Sigmoid colon (tissue), 7 donors: Measurements from ENCODE around the gene PSMD3. TPM values are rescaled to one million over a fixed set of nuclear protein-coding genes. Genes with fewer than 3 reads are reported as not detected.

Experiments used
- DNase-seq: peaks from one replicate; pipeline ENCODE4 v3.0.0-alpha.2; 2019
- H3K27ac ChIP-seq, 4 donors: fragments of 200-600 bp; sonication (generic); one replicate each; pipeline ENCODE4 v1.5.1; 2016 to 2019; ENCODE audit warnings: mild to moderate bottlenecking in 1 of 4
- H3K27me3 ChIP-seq, 3 donors: fragments of 200-600 bp; sonication (generic); one replicate each; pipeline ENCODE4 v1.5.1; 2019; ENCODE audit warnings: mild to moderate bottlenecking in 1 of 3
- H3K36me3 ChIP-seq, 4 donors: fragments of 200-600 bp; sonication (generic); one replicate each; pipeline ENCODE4 v1.5.1; 2016 to 2019
- H3K4me1 ChIP-seq, 4 donors: fragments of 200-600 bp; sonication (generic); one replicate each; pipeline ENCODE4 v1.5.1; 2017 to 2019
- H3K4me3 ChIP-seq, 4 donors: fragments of 200-600 bp; sonication (generic); one replicate each; pipeline ENCODE4 v1.5.1; 2017 to 2019; ENCODE audit warnings: mild to moderate bottlenecking in 2 of 4, moderate library complexity in 1 of 4
- H3K9me3 ChIP-seq, 4 donors: fragments of 200-600 bp in 3 of 4; sonication (generic) in 3 of 4; one replicate each; pipeline versions ENCODE4 v1.5.1 to v1.6.1; 2013 to 2019
- EP300 ChIP-seq, 4 donors: sonication (generic); formaldehyde crosslinking; IDR thresholded peaks; one replicate each; pipeline ENCODE4 v1.6.1; 2017; ENCODE audit warnings: antibody characterized with exemption in 4 of 4
- POLR2A ChIP-seq, 2 donors: fragments of 450-650 bp; IDR thresholded peaks; one replicate each; pipeline ENCODE4 v1.6.1; 2016; ENCODE audit warnings: antibody characterized with exemption in 2 of 2, mild to moderate bottlenecking in 2 of 2, moderate library complexity in 2 of 2
- POLR2AphosphoS5 ChIP-seq, 4 donors: sonication (generic); formaldehyde crosslinking; IDR thresholded peaks; one replicate each; pipeline ENCODE4 v1.6.1; 2017; ENCODE audit warnings: antibody characterized with exemption in 4 of 4
- WGBS, 2 donors: extraction: QIAGEN DNeasy Blood & Tissue Kit; methylation state at CpG; one replicate each; pipeline ENCODE4 v1.1.7; 2013; 5-methylcytosine and 5-hydroxymethylcytosine counted together
- intact Hi-C: fragments of 100-400 bp; cut with DNase I; formaldehyde crosslinking; loops from one replicate; pipeline ENCODE4 v1.15.1; 2023
- polyA plus RNA-seq, 3 donors: library from polyadenylated mRNA; stranded (reverse); fragments of 200-250 nt; gene quantifications; one replicate each; pipeline ENCODE4 v1.2.3, GENCODE V29; 2013
- total RNA-seq, 4 donors: library from RNA; depleted of rRNA; stranded (reverse); fragments of >200 nt; gene quantifications; one replicate each; pipeline ENCODE4 v1.1.0, GENCODE V29; 2016
- TF ChIP-seq, protein P1 (sequence below), 4 experiments: fragments of 450-650 bp in 3 of 4; fragments of 200-600 bp in 1 of 4; IDR thresholded peaks; one replicate each; pipeline ENCODE4 v1.5.1; 2016 to 2019; ENCODE audit warnings: antibody characterized with exemption in 4 of 4, mild to moderate bottlenecking in 3 of 4, moderate library complexity in 2 of 4
- donor health status: healthy with polysubstance abuse.
- donor health status: Bipolar disorder and iron deficiency.
- donor health status: healthy.

PSMD3 gene
- total and polyA plus RNA-seq, 7 donors: 53.2 to 112 (median 66.7) TPM

DNA sequence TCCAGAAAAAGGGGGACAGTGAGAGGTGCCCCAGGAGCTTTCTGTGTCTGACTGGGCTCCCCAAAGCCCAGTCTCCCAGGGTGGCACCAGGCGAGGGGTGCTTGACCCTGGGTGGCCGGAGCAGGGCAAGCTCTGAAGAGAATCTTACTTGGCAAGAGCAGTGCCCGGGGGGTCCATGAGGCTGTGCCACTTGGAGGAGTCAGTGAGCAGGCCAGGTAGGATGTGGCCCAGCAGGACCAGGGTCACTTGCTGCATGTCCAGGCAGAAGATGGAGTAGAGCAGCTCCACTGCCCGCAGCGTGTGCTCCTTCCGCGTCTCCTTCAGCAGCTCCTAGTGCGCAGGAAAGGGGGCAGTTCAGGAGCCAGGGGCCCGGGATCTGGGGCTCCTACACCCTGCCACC, 41.9 kb downstream of the PSMD3 start:
- WGBS, 2 donors: 92 to 96% methylated on average over 9 of the region's 9 CpGs
- H3K4me1 ChIP-seq: peaks cover 0 to 65% (median 55%) of the 10 kb centered on the region in 4 donors
- H3K4me3 ChIP-seq: no peak overlapping the region
- H3K9me3 ChIP-seq: no peaks in the 10 kb centered on the region
- H3K27ac ChIP-seq: peak overlapping the region in 2 of 4 donors; percentile 54 to 67
- DNase-seq: no peak
- H3K36me3 ChIP-seq: peaks cover 10 to 67% (median 24%) of the 10 kb centered on the region in 4 donors
- H3K27me3 ChIP-seq: no peaks in the 10 kb centered on the region
- intact Hi-C loops: no loop called here
- TF ChIP-seq POLR2A (IDR thresholded peaks at IDR 0.05): no peak
- no peak for TF ChIP-seq EP300 (IDR thresholded peaks at IDR 0.05)
- TF ChIP-seq, protein P1, sequence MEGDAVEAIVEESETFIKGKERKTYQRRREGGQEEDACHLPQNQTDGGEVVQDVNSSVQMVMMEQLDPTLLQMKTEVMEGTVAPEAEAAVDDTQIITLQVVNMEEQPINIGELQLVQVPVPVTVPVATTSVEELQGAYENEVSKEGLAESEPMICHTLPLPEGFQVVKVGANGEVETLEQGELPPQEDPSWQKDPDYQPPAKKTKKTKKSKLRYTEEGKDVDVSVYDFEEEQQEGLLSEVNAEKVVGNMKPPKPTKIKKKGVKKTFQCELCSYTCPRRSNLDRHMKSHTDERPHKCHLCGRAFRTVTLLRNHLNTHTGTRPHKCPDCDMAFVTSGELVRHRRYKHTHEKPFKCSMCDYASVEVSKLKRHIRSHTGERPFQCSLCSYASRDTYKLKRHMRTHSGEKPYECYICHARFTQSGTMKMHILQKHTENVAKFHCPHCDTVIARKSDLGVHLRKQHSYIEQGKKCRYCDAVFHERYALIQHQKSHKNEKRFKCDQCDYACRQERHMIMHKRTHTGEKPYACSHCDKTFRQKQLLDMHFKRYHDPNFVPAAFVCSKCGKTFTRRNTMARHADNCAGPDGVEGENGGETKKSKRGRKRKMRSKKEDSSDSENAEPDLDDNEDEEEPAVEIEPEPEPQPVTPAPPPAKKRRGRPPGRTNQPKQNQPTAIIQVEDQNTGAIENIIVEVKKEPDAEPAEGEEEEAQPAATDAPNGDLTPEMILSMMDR (IDR thresholded peaks at IDR 0.05): no peak
- TF ChIP-seq POLR2AphosphoS5 (IDR thresholded peaks at IDR 0.05): no peak

- no peak for DNase-seq
- Histone ChIP-seq H3K4me1 (peaks cover 0 to 60% (median 50%) of the 10 kb centered on the region in 4 donors), H3K4me3 (no peak overlapping the region), H3K27me3 (no peaks in the 10 kb centered on the region), H3K27ac (no peak overlapping the region), H3K36me3 (peaks cover 10 to 73% (median 26%) of the 10 kb centered on the region in 4 donors), H3K9me3 (no peaks in the 10 kb centered on the region)
- intact Hi-C loops: no loop called here
- TF ChIP-seq POLR2A (IDR thresholded peaks at IDR 0.05) (no peak), POLR2AphosphoS5 (IDR thresholded peaks at IDR 0.05) (no peak), EP300 (IDR thresholded peaks at IDR 0.05) (no peak)
- TF ChIP-seq, protein P1 (IDR thresholded peaks at IDR 0.05): no peak
- WGBS, 2 donors: 35 to 76% methylated on average over 19 of the region's 19 CpGs
Measured at GRCh38 chr17:40022961-40023541, 42.4 kb downstream of the PSMD3 start.

- WGBS, 2 donors: 48 to 70% methylated on average over 10 of the region's 10 CpGs
- Histone ChIP-seq H3K36me3 (peaks cover 16 to 80% (median 31%) of the 10 kb centered on the region in 4 donors), H3K27me3 (no peaks in the 10 kb centered on the region), H3K9me3 (no peaks in the 10 kb centered on the region), H3K4me1 (peaks cover 0 to 53% (median 43%) of the 10 kb centered on the region in 4 donors), H3K27ac (peak overlapping the region in 1 of 4 donors; percentile 3), H3K4me3 (no peak overlapping the region)
- DNase-seq: peak; percentile 67
- TF ChIP-seq EP300 (IDR thresholded peaks at IDR 0.05) (peak in 1 of 4 donors; percentile 5), POLR2AphosphoS5 (IDR thresholded peaks at IDR 0.05) (peak in 2 of 4 donors; percentile 16 to 42), POLR2A (IDR thresholded peaks at IDR 0.05) (no peak)
- TF ChIP-seq, protein P1 (IDR thresholded peaks at IDR 0.05): no peak
- intact Hi-C loops: no loop called here
Measured at GRCh38 chr17:40023590-40024292, 43.1 kb downstream of the PSMD3 start.

GRCh38 chr17:40024901-40025300, 44.3 kb downstream of the PSMD3 start:
- intact Hi-C loops: loop anchor here (5.0 kb wide), 1 partner anchor 147 kb away; no protein-coding TSS in a partner anchor
- Histone ChIP-seq H3K36me3 (peaks cover 19 to 84% (median 36%) of the 10 kb centered on the region in 4 donors), H3K4me3 (no peak overlapping the region), H3K9me3 (no peaks in the 10 kb centered on the region), H3K4me1 (peaks cover 0 to 42% (median 34%) of the 10 kb centered on the region in 4 donors), H3K27me3 (no peaks in the 10 kb centered on the region), H3K27ac (no peak overlapping the region)
- WGBS, 2 donors: 84 to 95% methylated on average over 8 of the region's 8 CpGs
- no peak for DNase-seq
- TF ChIP-seq, protein P1 (IDR thresholded peaks at IDR 0.05): no peak
- no peak for TF ChIP-seq POLR2AphosphoS5 (IDR thresholded peaks at IDR 0.05)
- TF ChIP-seq POLR2A (IDR thresholded peaks at IDR 0.05): no peak
- no peak for TF ChIP-seq EP300 (IDR thresholded peaks at IDR 0.05)
